HL-60 (cell line): ENCODE data around the gene NAV2.

Experiments used
- DNase-seq, 2 experiments: peaks; one replicate each; pipeline ENCODE4 v3.0.0-alpha.2; 2010 to 2020; ENCODE audit warnings: low read depth in 1 of 2, low spot score in 1 of 2
- H3K27ac ChIP-seq: fragments of 250-450 bp; sonication (Bioruptor Pico); replicated peaks from 2 replicates; pipeline ENCODE4 v1.5.1; 2020; ENCODE audit warnings: mild to moderate bottlenecking, moderate library complexity
- H3K27me3 ChIP-seq: fragments of 250-450 bp; sonication (Bioruptor Pico); 2 replicates; pipeline ENCODE4 v1.5.1; 2021; ENCODE audit warnings: mild to moderate bottlenecking, moderate library complexity; ENCODE audit not compliant: insufficient read depth, poor library complexity, severe bottlenecking
- H3K4me3 ChIP-seq: replicated peaks from 2 replicates; pipeline ENCODE4 v1.5.1; 2011; ENCODE audit warnings: mild to moderate bottlenecking, control low read depth, low read length; ENCODE audit not compliant: insufficient read depth
- CTCF ChIP-seq: IDR thresholded peaks from one replicate; pipeline ENCODE4 v1.5.1; 2011; ENCODE audit warnings: low read length, control low read depth, inconsistent platforms; ENCODE audit not compliant: insufficient read depth
- GABPA ChIP-seq: IDR thresholded peaks from 2 replicates; pipeline ENCODE4 v1.6.1; 2012; ENCODE audit warnings: low read depth
- POLR2AphosphoS5 ChIP-seq: IDR thresholded peaks from 2 replicates; pipeline ENCODE4 v1.6.1; 2012; ENCODE audit warnings: low read depth
- REST ChIP-seq: IDR thresholded peaks from 2 replicates; pipeline ENCODE4 v1.6.1; 2012; ENCODE audit warnings: low read depth; ENCODE audit not compliant: insufficient replicate concordance
- SPI1 ChIP-seq: IDR thresholded peaks from 2 replicates; pipeline ENCODE4 v1.6.1; 2012; ENCODE audit warnings: low read depth, mild to moderate bottlenecking, borderline replicate concordance

The NAV2 gene

GRCh38 chr11:19973136-19973635 lies 260.5 kb downstream of the NAV2 start:
- no peak for DNase-seq
- Histone ChIP-seq H3K27ac (no peak overlapping the region), H3K27me3 (no peaks in the 10 kb centered on the region), H3K4me3 (no peak overlapping the region)
- TF ChIP-seq REST, result no peak
- TF ChIP-seq SPI1, result no peak
- TF ChIP-seq GABPA, result no peak
- TF ChIP-seq CTCF, result no peak
- no peak for TF ChIP-seq POLR2AphosphoS5

- no peak overlapping the region for H3K4me3 ChIP-seq
- DNase-seq, result no peak
- no peak for TF ChIP-seq GABPA
- TF ChIP-seq CTCF, result no peak
- no peak for TF ChIP-seq SPI1
- no peak for TF ChIP-seq REST
- no peak for TF ChIP-seq POLR2AphosphoS5
- H3K27ac ChIP-seq, result no peak overlapping the region
- no peaks in the 10 kb centered on the region for H3K27me3 ChIP-seq
Observed at GRCh38 chr11:19974886-19975285, 262.2 kb downstream of the NAV2 start.

- Histone ChIP-seq H3K4me3 (no peak overlapping the region), H3K27ac (no peak overlapping the region), H3K27me3 (no peaks in the 10 kb centered on the region)
- TF ChIP-seq REST (no peak), POLR2AphosphoS5 (no peak), GABPA (no peak), CTCF (no peak), SPI1 (no peak)
- no peak for DNase-seq
Observed at GRCh38 chr11:19975414-19975990, 262.9 kb downstream of the NAV2 start.
